Measurements from ENCODE around the gene TBC1D4. TPM values are rescaled to one million over a fixed set of nuclear protein-coding genes. Genes with fewer than 3 reads are reported as not detected.

TBC1D4 gene
- total and polyA plus RNA-seq, 10 of the 15 experiments (the other 5 are each of a cell fraction or from before 2014, with no cell fraction given): 11.0 to 38.6 (median 25.5) TPM

- WGBS (ENCODE audit: insufficient coverage, insufficient replicate concordance, low lambda C conversion rate, missing lambda C conversion rate): 68% methylated on average over 3 of the region's 3 CpGs
These were observed 14.8 kb downstream of the TBC1D4 start for GRCh38 chr13:75467040-75467728.

GRCh38 chr13:75465236-75465635 is 16.7 kb downstream of the TBC1D4 start:
- ATAC-seq: no peak
- TF ChIP-seq PBX3 (IDR thresholded peaks at IDR 0.05; ENCODE audit: insufficient replicate concordance, low read depth, low read length): no peak
- TF ChIP-seq IRF3 (IDR thresholded peaks at IDR 0.05): no peak
- TF ChIP-seq NFYA (IDR thresholded peaks at IDR 0.05; ENCODE audit: borderline replicate concordance, low read depth, low read length): no peak
- TF ChIP-seq YBX1 (IDR thresholded peaks at IDR 0.05): no peak
- peak; percentile 72 for TF ChIP-seq ZNF24 (IDR thresholded peaks at IDR 0.05)
- no peak for TF ChIP-seq HDAC2 (IDR thresholded peaks at IDR 0.05)
- TF ChIP-seq RFX5 (IDR thresholded peaks at IDR 0.05; ENCODE audit: low read depth, low read length): no peak
- DNase-seq (ENCODE audit: low read depth, low spot score): no peak
- ChIA-PET CTCF (no interaction called here), POLR2A (no interaction called here), RAD21 (ENCODE audit: unreplicated experiment) (no interaction called here), SMC1A (ENCODE audit: uncharacterized antibody, unreplicated experiment) (no interaction called here)
- Histone ChIP-seq H3K79me2 (ENCODE audit: control insufficient read depth, insufficient read depth, low read length) (peaks cover 13% of the 10 kb centered on the region), H2AFZ (ENCODE audit: control insufficient read depth, low read depth, low read length) (no peak overlapping the region), H4K20me1 (ENCODE audit: control insufficient read depth, insufficient read depth) (no peaks in the 10 kb centered on the region), H3K36me3 (ENCODE audit: control insufficient read depth in 2 of 2, insufficient read depth in 2 of 2, low read length in 1 of 2) (peaks cover 0 to 3% of the 10 kb centered on the region in 2 experiments; a peak in 1 of 4 replicates), H3K9me3 (replicated peaks; ENCODE audit: control insufficient read depth, insufficient read depth, low read length) (no peaks in the 10 kb centered on the region; the same call in 1 of the 3 replicates), H3K4me1 (ENCODE audit: control insufficient read depth, insufficient read depth, low read length) (peaks cover 4% of the 10 kb centered on the region), H3K4me3 (no peak overlapping the region), H3K27me3 (replicated peaks in 1 of 2; ENCODE audit: control insufficient read depth in 2 of 2, insufficient read depth in 2 of 2, low read length in 1 of 2) (no peaks in the 10 kb centered on the region), H3K4me2 (ENCODE audit: control insufficient read depth, insufficient read depth) (no peak overlapping the region), H3K9ac (ENCODE audit: control insufficient read depth, insufficient read depth, low read length) (no peak overlapping the region), H3K27ac (ENCODE audit: control insufficient read depth, insufficient read depth) (no peak overlapping the region)
- intact Hi-C loops (cut with micrococcal nuclease; ENCODE audit: unreplicated experiment) (no loop called here), in situ Hi-C loops (cut with MboI) (no loop called here)
- 53% methylated on average over 1 of the region's 1 CpG for WGBS (ENCODE audit: insufficient coverage, insufficient replicate concordance, low lambda C conversion rate, missing lambda C conversion rate)
- no peak for FAIRE-seq
- BruUV-seq (replicated peaks): no TSS peak

More at GRCh38 chr13:75467040-75467728, 14.8 kb downstream of the TBC1D4 start:
- POLR2A ChIA-PET: no interaction called here
- CTCF ChIA-PET: interaction anchor here (1.6 to 1.8 kb wide), 2 partner anchors 10 to 15 kb away, joined by 3 to 4 read pairs; partner anchors contain the start of gene TBC1D4
- in situ Hi-C loops (cut with MboI): no loop called here
- Histone ChIP-seq H3K9me3 (replicated peaks; ENCODE audit: control insufficient read depth, insufficient read depth, low read length) (no peaks in the 10 kb centered on the region; the same call in 2 of the 3 replicates), H3K4me2 (ENCODE audit: control insufficient read depth, insufficient read depth) (peak overlapping the region; percentile 25; the same call in 1 of the 2 replicates), H3K4me1 (ENCODE audit: control insufficient read depth, insufficient read depth, low read length) (peaks cover 4% of the 10 kb centered on the region), H3K9ac (ENCODE audit: control insufficient read depth, insufficient read depth, low read length) (no peak overlapping the region), H3K27me3 (replicated peaks in 1 of 2; ENCODE audit: control insufficient read depth in 2 of 2, insufficient read depth in 2 of 2, low read length in 1 of 2) (no peaks in the 10 kb centered on the region), H3K27ac (ENCODE audit: control insufficient read depth, insufficient read depth) (no peak overlapping the region), H3K79me2 (ENCODE audit: control insufficient read depth, insufficient read depth, low read length) (peaks cover 13% of the 10 kb centered on the region), H3K4me3 (no peak overlapping the region), H2AFZ (ENCODE audit: control insufficient read depth, low read depth, low read length) (no peak overlapping the region), H3K36me3 (ENCODE audit: control insufficient read depth in 2 of 2, insufficient read depth in 2 of 2, low read length in 1 of 2) (no peaks in the 10 kb centered on the region), H4K20me1 (ENCODE audit: control insufficient read depth, insufficient read depth) (no peaks in the 10 kb centered on the region)
- ATAC-seq: peak; percentile 26; the same call in 1 of the 3 replicates
- intact Hi-C loops (cut with micrococcal nuclease; ENCODE audit: unreplicated experiment): no loop called here
- SMC1A ChIA-PET (ENCODE audit: uncharacterized antibody, unreplicated experiment): interaction anchor here (0.8 to 2.2 kb wide), 4 partner anchors 15 to 66 kb away, joined by 3 to 5 read pairs (median 4); partner anchors contain the start of gene TBC1D4
- FAIRE-seq: no peak
- no peak for TF ChIP-seq FOXK2 (IDR thresholded peaks at IDR 0.05)
- TF ChIP-seq TCF3 (IDR thresholded peaks at IDR 0.05; ENCODE audit: borderline replicate concordance, insufficient read depth, low read depth, low read length): no peak
- peak; percentile 42; the same call in 1 of the 2 replicates for TF ChIP-seq JUNB (IDR thresholded peaks at IDR 0.05)
- RAD21 ChIA-PET (ENCODE audit: unreplicated experiment): no interaction called here
- DNase-seq (ENCODE audit: low read depth, low spot score): no peak
- BruUV-seq (replicated peaks): no TSS peak

Data from GM12878 (cell line).